Sigmoid colon (tissue), 7 donors: ENCODE data around the gene HUS1B. TPM values are rescaled to one million over a fixed set of nuclear protein-coding genes. Genes with fewer than 3 reads are reported as not detected.

Experiments
- DNase-seq: peaks from one replicate; pipeline ENCODE4 v3.0.0-alpha.2; 2019
- H3K27ac ChIP-seq, 4 donors: fragments of 200-600 bp; sonication (generic); one replicate each; pipeline ENCODE4 v1.5.1; 2016 to 2019; ENCODE audit warnings: mild to moderate bottlenecking in 1 of 4
- H3K27me3 ChIP-seq, 3 donors: fragments of 200-600 bp; sonication (generic); one replicate each; pipeline ENCODE4 v1.5.1; 2019; ENCODE audit warnings: mild to moderate bottlenecking in 1 of 3
- H3K36me3 ChIP-seq, 4 donors: fragments of 200-600 bp; sonication (generic); one replicate each; pipeline ENCODE4 v1.5.1; 2016 to 2019
- H3K4me1 ChIP-seq, 4 donors: fragments of 200-600 bp; sonication (generic); one replicate each; pipeline ENCODE4 v1.5.1; 2017 to 2019
- H3K4me3 ChIP-seq, 4 donors: fragments of 200-600 bp; sonication (generic); one replicate each; pipeline ENCODE4 v1.5.1; 2017 to 2019; ENCODE audit warnings: mild to moderate bottlenecking in 2 of 4, moderate library complexity in 1 of 4
- H3K9me3 ChIP-seq, 4 donors: fragments of 200-600 bp in 3 of 4; sonication (generic) in 3 of 4; one replicate each; pipeline versions ENCODE4 v1.5.1 to v1.6.1; 2013 to 2019
- EP300 ChIP-seq, 4 donors: sonication (generic); formaldehyde crosslinking; IDR thresholded peaks; one replicate each; pipeline ENCODE4 v1.6.1; 2017; ENCODE audit warnings: antibody characterized with exemption in 4 of 4
- POLR2A ChIP-seq, 2 donors: fragments of 450-650 bp; IDR thresholded peaks; one replicate each; pipeline ENCODE4 v1.6.1; 2016; ENCODE audit warnings: antibody characterized with exemption in 2 of 2, mild to moderate bottlenecking in 2 of 2, moderate library complexity in 2 of 2
- POLR2AphosphoS5 ChIP-seq, 4 donors: sonication (generic); formaldehyde crosslinking; IDR thresholded peaks; one replicate each; pipeline ENCODE4 v1.6.1; 2017; ENCODE audit warnings: antibody characterized with exemption in 4 of 4
- WGBS, 2 donors: extraction: QIAGEN DNeasy Blood & Tissue Kit; methylation state at CpG; one replicate each; pipeline ENCODE4 v1.1.7; 2013; 5-methylcytosine and 5-hydroxymethylcytosine counted together
- intact Hi-C: fragments of 100-400 bp; cut with DNase I; formaldehyde crosslinking; loops from one replicate; pipeline ENCODE4 v1.15.1; 2023
- polyA plus RNA-seq, 3 donors: library from polyadenylated mRNA; stranded (reverse); fragments of 200-250 nt; gene quantifications; one replicate each; pipeline ENCODE4 v1.2.3, GENCODE V29; 2013
- total RNA-seq, 4 donors: library from RNA; depleted of rRNA; stranded (reverse); fragments of >200 nt; gene quantifications; one replicate each; pipeline ENCODE4 v1.1.0, GENCODE V29; 2016
- TF ChIP-seq, protein P1 (sequence below), 4 experiments: fragments of 450-650 bp in 3 of 4; fragments of 200-600 bp in 1 of 4; IDR thresholded peaks; one replicate each; pipeline ENCODE4 v1.5.1; 2016 to 2019; ENCODE audit warnings: antibody characterized with exemption in 4 of 4, mild to moderate bottlenecking in 3 of 4, moderate library complexity in 2 of 4
- donor health status: healthy with polysubstance abuse.
- donor health status: Bipolar disorder and iron deficiency.
- donor health status: healthy.

Gene HUS1B
- total RNA-seq (1 to 10 TPM in 2 of 4 donors, under 1 TPM in 2; 0.68 to 3.6 (median 1.2) TPM), polyA plus RNA-seq (under 1 TPM in 1 of 3 donors, not detected in 2; 0.36 TPM)

- H3K4me1 ChIP-seq = peaks cover 0 to 17% (median 10%) of the 10 kb centered on the region in 4 donors
- H3K27me3 ChIP-seq = no peaks in the 10 kb centered on the region
- H3K9me3 ChIP-seq = peaks cover 0 to 7% (median 0%) of the 10 kb centered on the region in 4 donors
- 98% methylated on average over 73 of the region's 73 CpGs for WGBS, 2 donors
- DNase-seq = no peak
- TF ChIP-seq POLR2A (IDR thresholded peaks at IDR 0.05) (no peak), EP300 (IDR thresholded peaks at IDR 0.05) (no peak), POLR2AphosphoS5 (IDR thresholded peaks at IDR 0.05) (no peak)
- TF ChIP-seq, protein P1, sequence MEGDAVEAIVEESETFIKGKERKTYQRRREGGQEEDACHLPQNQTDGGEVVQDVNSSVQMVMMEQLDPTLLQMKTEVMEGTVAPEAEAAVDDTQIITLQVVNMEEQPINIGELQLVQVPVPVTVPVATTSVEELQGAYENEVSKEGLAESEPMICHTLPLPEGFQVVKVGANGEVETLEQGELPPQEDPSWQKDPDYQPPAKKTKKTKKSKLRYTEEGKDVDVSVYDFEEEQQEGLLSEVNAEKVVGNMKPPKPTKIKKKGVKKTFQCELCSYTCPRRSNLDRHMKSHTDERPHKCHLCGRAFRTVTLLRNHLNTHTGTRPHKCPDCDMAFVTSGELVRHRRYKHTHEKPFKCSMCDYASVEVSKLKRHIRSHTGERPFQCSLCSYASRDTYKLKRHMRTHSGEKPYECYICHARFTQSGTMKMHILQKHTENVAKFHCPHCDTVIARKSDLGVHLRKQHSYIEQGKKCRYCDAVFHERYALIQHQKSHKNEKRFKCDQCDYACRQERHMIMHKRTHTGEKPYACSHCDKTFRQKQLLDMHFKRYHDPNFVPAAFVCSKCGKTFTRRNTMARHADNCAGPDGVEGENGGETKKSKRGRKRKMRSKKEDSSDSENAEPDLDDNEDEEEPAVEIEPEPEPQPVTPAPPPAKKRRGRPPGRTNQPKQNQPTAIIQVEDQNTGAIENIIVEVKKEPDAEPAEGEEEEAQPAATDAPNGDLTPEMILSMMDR (IDR thresholded peaks at IDR 0.05) = no peak
- intact Hi-C loops = no loop called here
- H3K4me3 ChIP-seq = no peak within 1 kb of the TSS
- H3K27ac ChIP-seq = no peak within 1 kb of the TSS
- peaks cover 0 to 10% (median 4%) of the 10 kb centered on the region in 4 donors for H3K36me3 ChIP-seq
Measured at GRCh38 chr6:656460-657252, at the start of gene HUS1B. Gene HUS1B (minus strand): TSS chr6:657100. CDS start chr6:656944, 156 bp downstream.

DNA sequence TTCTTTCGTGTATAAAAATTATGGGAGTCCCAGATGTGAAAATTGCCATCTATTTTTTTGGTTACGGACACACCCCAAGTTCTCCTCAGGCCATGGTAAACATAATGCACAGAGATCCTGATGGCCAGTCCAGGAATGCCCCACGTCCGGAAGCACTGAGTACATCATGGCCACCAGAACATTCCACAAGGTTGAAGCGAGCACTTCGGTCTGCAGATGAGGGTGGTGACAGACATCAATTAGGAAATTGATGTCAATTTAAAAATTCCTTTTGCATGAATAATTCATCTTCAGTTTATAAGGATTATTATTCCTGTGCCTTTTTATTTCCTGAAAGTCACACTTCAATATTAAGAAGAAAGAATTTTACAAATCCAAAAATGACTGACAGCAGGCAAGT, 49.2 kb upstream of the HUS1B start:
- peaks cover 0 to 3% (median 0%) of the 10 kb centered on the region in 4 donors for H3K4me1 ChIP-seq
- no peak for DNase-seq
- H3K36me3 ChIP-seq = no peaks in the 10 kb centered on the region
- H3K4me3 ChIP-seq = no peak overlapping the region
- TF ChIP-seq POLR2A (IDR thresholded peaks at IDR 0.05) (no peak), POLR2AphosphoS5 (IDR thresholded peaks at IDR 0.05) (no peak), EP300 (IDR thresholded peaks at IDR 0.05) (no peak)
- TF ChIP-seq, protein P1 (IDR thresholded peaks at IDR 0.05) = no peak
- H3K9me3 ChIP-seq = no peaks in the 10 kb centered on the region
- WGBS, 2 donors = 77 to 84% methylated on average over 6 of the region's 6 CpGs
- intact Hi-C loops = no loop called here
- no peaks in the 10 kb centered on the region for H3K27me3 ChIP-seq
- no peak overlapping the region for H3K27ac ChIP-seq

- TF ChIP-seq, protein P1 (IDR thresholded peaks at IDR 0.05) = no peak
- TF ChIP-seq EP300 (IDR thresholded peaks at IDR 0.05) = no peak
- TF ChIP-seq POLR2AphosphoS5 (IDR thresholded peaks at IDR 0.05) = no peak
- TF ChIP-seq POLR2A (IDR thresholded peaks at IDR 0.05) = no peak
- H3K27me3 ChIP-seq = no peaks in the 10 kb centered on the region
- no peaks in the 10 kb centered on the region for H3K36me3 ChIP-seq
- H3K27ac ChIP-seq = no peak overlapping the region
- no peak for DNase-seq
- intact Hi-C loops = no loop called here
- no peak overlapping the region for H3K4me3 ChIP-seq
- peaks cover 0 to 3% (median 0%) of the 10 kb centered on the region in 4 donors for H3K4me1 ChIP-seq
- WGBS, 2 donors = 13 to 41% methylated on average over 4 of the region's 4 CpGs
- no peaks in the 10 kb centered on the region for H3K9me3 ChIP-seq
Measured at GRCh38 chr6:705047-705446, 48.1 kb upstream of the HUS1B start.

DNA sequence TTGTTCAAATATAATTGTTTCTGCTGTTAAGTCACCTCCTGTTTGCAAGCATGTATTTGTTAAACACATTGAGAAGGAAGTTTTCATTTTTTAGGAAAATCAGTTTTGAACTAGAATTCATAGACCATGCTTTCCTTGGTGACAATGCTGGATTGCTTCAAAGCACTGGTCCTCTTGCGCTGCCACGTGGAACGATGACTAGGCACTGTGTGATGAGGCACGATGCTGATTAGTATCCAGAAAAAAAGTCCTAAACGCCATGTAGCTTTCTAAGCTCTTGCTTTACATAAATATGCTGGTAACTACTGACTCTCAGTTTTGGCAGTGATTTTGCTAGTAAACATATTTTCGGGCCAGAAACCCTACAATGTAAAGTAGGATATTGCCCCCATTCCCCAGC, 47.1 kb upstream of the HUS1B start:
- intact Hi-C loops = no loop called here
- TF ChIP-seq POLR2A (IDR thresholded peaks at IDR 0.05) (no peak), POLR2AphosphoS5 (IDR thresholded peaks at IDR 0.05) (no peak), EP300 (IDR thresholded peaks at IDR 0.05) (no peak)
- TF ChIP-seq, protein P1 (IDR thresholded peaks at IDR 0.05) = no peak
- Histone ChIP-seq H3K4me3 (no peak overlapping the region), H3K27ac (no peak overlapping the region), H3K36me3 (no peaks in the 10 kb centered on the region), H3K4me1 (no peaks in the 10 kb centered on the region), H3K27me3 (no peaks in the 10 kb centered on the region), H3K9me3 (no peaks in the 10 kb centered on the region)
- no peak for DNase-seq
- 79% methylated on average over 6 of the region's 6 CpGs for WGBS, 2 donors
